Lower lobe of right lung (tissue), 2 donors: ENCODE measurements around the gene ULK2. TPM values are rescaled to one million over a fixed set of nuclear protein-coding genes. Genes with fewer than 3 reads are reported as not detected.

Source experiments
- ATAC-seq, 2 donors: fragments of 200-7000 bp; cut with Tn5 transposase; one replicate each; pipeline ENCODE4 v1.9.1; 2020 to 2022; ENCODE audit warnings: mild to moderate bottlenecking in 2 of 2, moderate library complexity in 2 of 2
- DNase-seq: peaks from one replicate; pipeline ENCODE4 v3.0.0-alpha.2; 2020
- H3K27ac ChIP-seq: fragments of 200-600 bp; one replicate; pipeline ENCODE4 v1.8.0; 2022
- H3K27me3 ChIP-seq: fragments of 200-600 bp; one replicate; pipeline ENCODE4 v1.8.0; 2022; ENCODE audit warnings: low read depth
- H3K36me3 ChIP-seq: fragments of 200-600 bp; one replicate; pipeline ENCODE4 v1.8.0; 2022; ENCODE audit warnings: mild to moderate bottlenecking
- H3K4me1 ChIP-seq: fragments of 200-600 bp; one replicate; pipeline ENCODE4 v1.8.0; 2022
- H3K4me3 ChIP-seq: fragments of 200-600 bp; one replicate; pipeline ENCODE4 v1.8.0; 2022; ENCODE audit warnings: mild to moderate bottlenecking
- H3K9me3 ChIP-seq: fragments of 200-600 bp; one replicate; pipeline ENCODE4 v1.8.0; 2022
- intact Hi-C: fragments of 100-400 bp; cut with DNase I; formaldehyde crosslinking; loops from one replicate; pipeline ENCODE4 v1.11.0; 2022
- total RNA-seq: library from RNA; stranded (reverse); fragmentation: NEBNext Ultra II Directional; extraction: Animal tissue kit (Norgen Biotek cat#: 25700); gene quantifications from one replicate; pipeline ENCODE4 v1.2.1, GENCODE V29; 2021
- TF ChIP-seq, protein P1 (sequence below): fragments of 200-600 bp; IDR thresholded peaks from one replicate; pipeline ENCODE4 v1.8.0; 2022; ENCODE audit warnings: antibody characterized with exemption, mild to moderate bottlenecking
- donor health status: DM: no; HTN: yes; CAD: no; lungs with severe emphysema.

Gene ULK2
- total RNA-seq, 1 donor from 2014 or later: 20.1 TPM

- ATAC-seq (no peak), DNase-seq (no peak)
- Histone ChIP-seq H3K27ac (no peak overlapping the region), H3K27me3 (no peaks in the 10 kb centered on the region), H3K4me3 (no peak overlapping the region), H3K4me1 (no peaks in the 10 kb centered on the region), H3K36me3 (peaks cover 38% of the 10 kb centered on the region), H3K9me3 (no peaks in the 10 kb centered on the region)
- intact Hi-C loops: no loop called here
- TF ChIP-seq, protein P1, sequence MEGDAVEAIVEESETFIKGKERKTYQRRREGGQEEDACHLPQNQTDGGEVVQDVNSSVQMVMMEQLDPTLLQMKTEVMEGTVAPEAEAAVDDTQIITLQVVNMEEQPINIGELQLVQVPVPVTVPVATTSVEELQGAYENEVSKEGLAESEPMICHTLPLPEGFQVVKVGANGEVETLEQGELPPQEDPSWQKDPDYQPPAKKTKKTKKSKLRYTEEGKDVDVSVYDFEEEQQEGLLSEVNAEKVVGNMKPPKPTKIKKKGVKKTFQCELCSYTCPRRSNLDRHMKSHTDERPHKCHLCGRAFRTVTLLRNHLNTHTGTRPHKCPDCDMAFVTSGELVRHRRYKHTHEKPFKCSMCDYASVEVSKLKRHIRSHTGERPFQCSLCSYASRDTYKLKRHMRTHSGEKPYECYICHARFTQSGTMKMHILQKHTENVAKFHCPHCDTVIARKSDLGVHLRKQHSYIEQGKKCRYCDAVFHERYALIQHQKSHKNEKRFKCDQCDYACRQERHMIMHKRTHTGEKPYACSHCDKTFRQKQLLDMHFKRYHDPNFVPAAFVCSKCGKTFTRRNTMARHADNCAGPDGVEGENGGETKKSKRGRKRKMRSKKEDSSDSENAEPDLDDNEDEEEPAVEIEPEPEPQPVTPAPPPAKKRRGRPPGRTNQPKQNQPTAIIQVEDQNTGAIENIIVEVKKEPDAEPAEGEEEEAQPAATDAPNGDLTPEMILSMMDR: no peak
Observed at GRCh38 chr17:19773534-19773933, 94.2 kb downstream of the ULK2 start.

- TF ChIP-seq, protein P1: no peak
- Histone ChIP-seq H3K4me1 (no peaks in the 10 kb centered on the region), H3K27me3 (no peaks in the 10 kb centered on the region), H3K9me3 (no peaks in the 10 kb centered on the region), H3K36me3 (peaks cover 23% of the 10 kb centered on the region), H3K27ac (no peak overlapping the region), H3K4me3 (no peak overlapping the region)
- ATAC-seq: no peak
- no peak for DNase-seq
- intact Hi-C loops: no loop called here
Observed at GRCh38 chr17:19771971-19772630, 95.6 kb downstream of the ULK2 start.

- Histone ChIP-seq H3K9me3 (no peaks in the 10 kb centered on the region), H3K27me3 (no peaks in the 10 kb centered on the region), H3K27ac (no peak overlapping the region), H3K4me1 (peaks cover 8% of the 10 kb centered on the region), H3K4me3 (no peak overlapping the region), H3K36me3 (peaks cover 14% of the 10 kb centered on the region)
- TF ChIP-seq, protein P1: no peak
- no peak for DNase-seq
- ATAC-seq: no peak
- intact Hi-C loops: no loop called here
Observed at GRCh38 chr17:19770985-19771735, 96.6 kb downstream of the ULK2 start.

GRCh38 chr17:19769946-19770652 lies 97.6 kb downstream of the ULK2 start:
- Histone ChIP-seq H3K4me1 (peaks cover 8% of the 10 kb centered on the region), H3K27me3 (no peaks in the 10 kb centered on the region), H3K4me3 (no peak overlapping the region), H3K27ac (no peak overlapping the region), H3K36me3 (peaks cover 3% of the 10 kb centered on the region), H3K9me3 (no peaks in the 10 kb centered on the region)
- TF ChIP-seq, protein P1: no peak
- no peak for DNase-seq
- no peak for ATAC-seq
- intact Hi-C loops: loop anchor here (5.0 kb wide), 1 partner anchor 258 kb away; no protein-coding TSS in a partner anchor

DNA sequence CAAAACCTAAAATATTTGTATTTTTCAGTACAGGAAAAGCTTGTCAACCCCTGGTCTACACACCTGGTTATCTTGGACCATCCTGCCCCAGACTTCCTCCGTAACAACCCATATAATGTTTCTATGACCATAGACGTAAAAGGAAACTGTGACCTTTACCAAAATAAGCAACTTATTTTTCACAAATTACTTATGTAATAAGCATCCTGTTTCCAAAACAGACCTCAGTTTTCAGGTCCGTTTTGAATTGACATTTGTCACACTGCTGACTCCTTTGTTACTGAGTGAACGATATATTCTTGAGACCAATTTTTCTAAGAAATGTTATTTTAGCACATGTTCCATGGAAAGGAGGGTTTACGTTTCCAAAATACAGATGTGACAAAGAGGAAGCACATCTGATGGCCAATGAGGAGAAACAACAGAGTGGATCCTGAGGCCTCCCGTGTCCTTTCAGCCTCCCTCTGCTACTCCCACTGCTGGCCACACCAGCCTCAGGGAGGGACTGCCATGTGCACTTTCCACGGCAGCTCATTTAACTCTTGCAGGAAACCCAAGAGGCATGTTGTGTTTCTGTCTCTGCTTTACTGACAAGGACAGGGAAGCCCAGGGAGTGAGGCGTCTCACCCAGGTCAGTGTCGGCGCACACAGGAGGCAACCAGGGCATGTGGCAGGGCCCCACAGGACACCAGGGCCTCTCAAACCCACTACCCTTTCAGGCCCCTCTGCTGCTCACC lies 99.5 kb downstream of the ULK2 start:
- DNase-seq (no peak), ATAC-seq (no peak)
- Histone ChIP-seq H3K4me1 (peaks cover 8% of the 10 kb centered on the region), H3K27me3 (no peaks in the 10 kb centered on the region), H3K36me3 (no peaks in the 10 kb centered on the region), H3K4me3 (no peak overlapping the region), H3K27ac (no peak overlapping the region), H3K9me3 (no peaks in the 10 kb centered on the region)
- intact Hi-C loops: loop anchor here (5.0 kb wide), 1 partner anchor 256 kb away; no protein-coding TSS in a partner anchor
- TF ChIP-seq, protein P1: no peak
